HepG2 (cell line): ENCODE data around the gene PFN1. TPM values are rescaled to one million over a fixed set of nuclear protein-coding genes. Genes with fewer than 3 reads are reported as not detected.

Experiments used
- HDAC2 ChIP-seq: sonication (generic); formaldehyde crosslinking; IDR thresholded peaks from 2 replicates; pipeline ENCODE4 v1.4.0; 2020; ENCODE audit warnings: missing genetic modification reagents
- MEIS2 ChIP-seq: sonication (generic); formaldehyde crosslinking; IDR thresholded peaks from 2 replicates; pipeline ENCODE4 v1.9.0; 2021; ENCODE audit warnings: mild to moderate bottlenecking, missing genetic modification reagents
- MIXL1 ChIP-seq: IDR thresholded peaks from 2 replicates; pipeline ENCODE4 v1.6.1; 2016
- NCOR1 ChIP-seq: fragments of 200-600 bp; sonication (generic); IDR thresholded peaks from 2 replicates; pipeline ENCODE4 v1.7.0; 2017; ENCODE audit warnings: antibody characterized with exemption, low read length, borderline replicate concordance
- RBM22 ChIP-seq: fragments of 200-400 bp; formaldehyde crosslinking; optimal IDR thresholded peaks from 2 replicates; pipeline ENCODE3; 2017; ENCODE audit warnings: mild to moderate bottlenecking, low read length, moderate library complexity
- RELA ChIP-seq: sonication (generic); formaldehyde crosslinking; IDR thresholded peaks from 2 replicates; pipeline ENCODE4 v1.4.0; 2020; ENCODE audit warnings: missing genetic modification reagents
- SMARCE1 ChIP-seq: fragments of 450-650 bp; IDR thresholded peaks from 2 replicates; pipeline ENCODE4 v1.6.1; 2017; ENCODE audit warnings: borderline replicate concordance
- TEAD3 ChIP-seq: optimal IDR thresholded peaks from 2 replicates; pipeline ENCODE3; 2016; ENCODE audit warnings: borderline replicate concordance
- U2AF1 ChIP-seq: fragments of 200-400 bp; formaldehyde crosslinking; optimal IDR thresholded peaks from 2 replicates; pipeline ENCODE3; 2017; ENCODE audit warnings: mild to moderate bottlenecking, low read depth, low read length
- ZEB1 ChIP-seq: IDR thresholded peaks from 2 replicates; pipeline ENCODE4 v1.6.1; 2012; ENCODE audit warnings: mild to moderate bottlenecking, low read depth, inconsistent platforms; ENCODE audit not compliant: insufficient replicate concordance
- ZFX ChIP-seq: sonication (generic); formaldehyde crosslinking; IDR thresholded peaks from 2 replicates; pipeline ENCODE4 v1.4.0; 2020; ENCODE audit warnings: mild to moderate bottlenecking, low read depth, missing genetic modification reagents, moderate library complexity
- ZNF337 ChIP-seq: sonication (generic); formaldehyde crosslinking; IDR thresholded peaks from 2 replicates; pipeline ENCODE4 v1.5.1; 2020; ENCODE audit warnings: missing genetic modification reagents, low read depth, mild to moderate bottlenecking, borderline replicate concordance
- ZNF660 ChIP-seq: sonication (generic); formaldehyde crosslinking; IDR thresholded peaks from 2 replicates; pipeline ENCODE4 v1.5.1; 2020; ENCODE audit warnings: mild to moderate bottlenecking, low read depth, missing genetic modification reagents, borderline replicate concordance
- ZNF709 ChIP-seq: sonication (generic); formaldehyde crosslinking; IDR thresholded peaks from 2 replicates; pipeline ENCODE4 v1.5.0; 2020; ENCODE audit warnings: mild to moderate bottlenecking, missing genetic modification reagents
- polyA plus RNA-seq, 8 experiments: library from polyadenylated mRNA; depleted of rRNA in 3 of 8; stranded (reverse) in 7 of 8; unstranded in 1 of 8; fragments of >200 nt; fragmentation: Illumina TruSeq in 4 of 8; extraction: Trizol in 4 of 8; gene quantifications; 2 replicates each; pipeline versions ENCODE4 v1.2.1 to v1.2.3, GENCODE V29; 2011 to 2016; ENCODE audit warnings: low read depth in 4 of 8, missing spikeins in 1 of 8, mixed read lengths in 1 of 8; ENCODE audit not compliant: insufficient read depth in 1 of 8
- total RNA-seq, 5 experiments: library from RNA; depleted of rRNA; stranded (reverse); fragments of >200 nt; fragmentation: Illumina TruSeq; extraction: Trizol; gene quantifications; 2 replicates each; pipeline ENCODE4 v1.2.3, GENCODE V29; 2016; ENCODE audit warnings: low read depth in 1 of 5
- TF ChIP-seq, protein P1 (sequence below): sonication (generic); formaldehyde crosslinking; IDR thresholded peaks from 2 replicates; pipeline ENCODE4 v1.5.0; 2020; ENCODE audit warnings: missing genetic modification reagents
- TF ChIP-seq, protein P2 (sequence below): sonication (generic); formaldehyde crosslinking; IDR thresholded peaks from 2 replicates; pipeline ENCODE4 v1.4.0; 2020; ENCODE audit warnings: missing genetic modification reagents
- TF ChIP-seq, protein P3 (sequence below): sonication (generic); formaldehyde crosslinking; IDR thresholded peaks from 2 replicates; pipeline ENCODE4 v1.5.1; 2020; ENCODE audit warnings: missing genetic modification reagents, mild to moderate bottlenecking, borderline replicate concordance
- TF ChIP-seq, protein P4 (sequence below): sonication (generic); formaldehyde crosslinking; IDR thresholded peaks from 2 replicates; pipeline ENCODE4 v1.5.0; 2020; ENCODE audit warnings: missing genetic modification reagents, mild to moderate bottlenecking, borderline replicate concordance

Gene PFN1
- total and polyA plus RNA-seq, 2 of the 13 experiments (the other 11 are each of a cell fraction or from before 2014, with no cell fraction given): 494 to 613 TPM

DNA sequence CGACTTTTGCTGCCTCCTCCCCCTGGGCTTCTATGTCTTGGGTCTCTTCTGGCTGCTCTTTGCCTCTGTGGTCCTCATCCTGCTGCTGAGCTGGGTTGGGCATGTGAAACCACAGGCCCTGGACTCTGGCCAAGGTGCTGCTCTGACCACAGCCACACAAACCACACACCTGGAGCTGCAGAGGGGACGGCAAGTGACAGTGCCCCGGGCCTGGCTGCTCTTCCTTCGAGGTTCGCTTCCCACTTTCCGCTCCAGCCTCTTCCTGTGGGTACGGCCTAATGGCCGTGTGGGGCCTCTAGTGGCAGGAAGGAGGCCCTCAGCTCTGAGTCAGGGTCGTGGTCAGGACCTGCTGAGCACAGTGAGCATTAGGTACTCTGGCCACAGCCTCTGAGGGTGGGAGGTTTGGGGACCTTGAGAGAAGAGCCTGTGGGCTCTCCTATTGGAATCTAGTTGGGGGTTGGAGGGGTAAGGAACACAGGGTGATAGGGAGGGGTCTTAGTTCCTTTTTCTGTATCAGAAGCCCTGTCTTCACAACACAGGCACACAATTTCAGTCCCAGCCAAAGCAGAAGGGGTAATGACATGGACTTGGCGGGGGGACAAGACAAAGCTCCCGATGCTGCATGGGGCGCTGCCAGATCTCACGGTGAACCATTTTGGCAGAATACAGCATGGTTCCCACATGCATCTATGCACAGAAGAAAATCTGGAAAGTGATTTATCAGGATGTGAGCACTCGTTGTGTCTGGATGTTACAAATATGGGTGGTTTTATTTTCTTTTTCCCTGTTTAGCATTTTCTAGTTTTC lies 14.0 kb downstream of the PFN1 start (continued):
- peak; percentile 78 for TF ChIP-seq ZFX (CRISPR knock-in tag)
- TF ChIP-seq U2AF1: no peak
- TF ChIP-seq, protein P1, sequence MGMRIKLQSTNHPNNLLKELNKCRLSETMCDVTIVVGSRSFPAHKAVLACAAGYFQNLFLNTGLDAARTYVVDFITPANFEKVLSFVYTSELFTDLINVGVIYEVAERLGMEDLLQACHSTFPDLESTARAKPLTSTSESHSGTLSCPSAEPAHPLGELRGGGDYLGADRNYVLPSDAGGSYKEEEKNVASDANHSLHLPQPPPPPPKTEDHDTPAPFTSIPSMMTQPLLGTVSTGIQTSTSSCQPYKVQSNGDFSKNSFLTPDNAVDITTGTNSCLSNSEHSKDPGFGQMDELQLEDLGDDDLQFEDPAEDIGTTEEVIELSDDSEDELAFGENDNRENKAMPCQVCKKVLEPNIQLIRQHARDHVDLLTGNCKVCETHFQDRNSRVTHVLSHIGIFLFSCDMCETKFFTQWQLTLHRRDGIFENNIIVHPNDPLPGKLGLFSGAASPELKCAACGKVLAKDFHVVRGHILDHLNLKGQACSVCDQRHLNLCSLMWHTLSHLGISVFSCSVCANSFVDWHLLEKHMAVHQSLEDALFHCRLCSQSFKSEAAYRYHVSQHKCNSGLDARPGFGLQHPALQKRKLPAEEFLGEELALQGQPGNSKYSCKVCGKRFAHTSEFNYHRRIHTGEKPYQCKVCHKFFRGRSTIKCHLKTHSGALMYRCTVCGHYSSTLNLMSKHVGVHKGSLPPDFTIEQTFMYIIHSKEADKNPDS (CRISPR knock-in tag): no peak
- TF ChIP-seq, protein P2, sequence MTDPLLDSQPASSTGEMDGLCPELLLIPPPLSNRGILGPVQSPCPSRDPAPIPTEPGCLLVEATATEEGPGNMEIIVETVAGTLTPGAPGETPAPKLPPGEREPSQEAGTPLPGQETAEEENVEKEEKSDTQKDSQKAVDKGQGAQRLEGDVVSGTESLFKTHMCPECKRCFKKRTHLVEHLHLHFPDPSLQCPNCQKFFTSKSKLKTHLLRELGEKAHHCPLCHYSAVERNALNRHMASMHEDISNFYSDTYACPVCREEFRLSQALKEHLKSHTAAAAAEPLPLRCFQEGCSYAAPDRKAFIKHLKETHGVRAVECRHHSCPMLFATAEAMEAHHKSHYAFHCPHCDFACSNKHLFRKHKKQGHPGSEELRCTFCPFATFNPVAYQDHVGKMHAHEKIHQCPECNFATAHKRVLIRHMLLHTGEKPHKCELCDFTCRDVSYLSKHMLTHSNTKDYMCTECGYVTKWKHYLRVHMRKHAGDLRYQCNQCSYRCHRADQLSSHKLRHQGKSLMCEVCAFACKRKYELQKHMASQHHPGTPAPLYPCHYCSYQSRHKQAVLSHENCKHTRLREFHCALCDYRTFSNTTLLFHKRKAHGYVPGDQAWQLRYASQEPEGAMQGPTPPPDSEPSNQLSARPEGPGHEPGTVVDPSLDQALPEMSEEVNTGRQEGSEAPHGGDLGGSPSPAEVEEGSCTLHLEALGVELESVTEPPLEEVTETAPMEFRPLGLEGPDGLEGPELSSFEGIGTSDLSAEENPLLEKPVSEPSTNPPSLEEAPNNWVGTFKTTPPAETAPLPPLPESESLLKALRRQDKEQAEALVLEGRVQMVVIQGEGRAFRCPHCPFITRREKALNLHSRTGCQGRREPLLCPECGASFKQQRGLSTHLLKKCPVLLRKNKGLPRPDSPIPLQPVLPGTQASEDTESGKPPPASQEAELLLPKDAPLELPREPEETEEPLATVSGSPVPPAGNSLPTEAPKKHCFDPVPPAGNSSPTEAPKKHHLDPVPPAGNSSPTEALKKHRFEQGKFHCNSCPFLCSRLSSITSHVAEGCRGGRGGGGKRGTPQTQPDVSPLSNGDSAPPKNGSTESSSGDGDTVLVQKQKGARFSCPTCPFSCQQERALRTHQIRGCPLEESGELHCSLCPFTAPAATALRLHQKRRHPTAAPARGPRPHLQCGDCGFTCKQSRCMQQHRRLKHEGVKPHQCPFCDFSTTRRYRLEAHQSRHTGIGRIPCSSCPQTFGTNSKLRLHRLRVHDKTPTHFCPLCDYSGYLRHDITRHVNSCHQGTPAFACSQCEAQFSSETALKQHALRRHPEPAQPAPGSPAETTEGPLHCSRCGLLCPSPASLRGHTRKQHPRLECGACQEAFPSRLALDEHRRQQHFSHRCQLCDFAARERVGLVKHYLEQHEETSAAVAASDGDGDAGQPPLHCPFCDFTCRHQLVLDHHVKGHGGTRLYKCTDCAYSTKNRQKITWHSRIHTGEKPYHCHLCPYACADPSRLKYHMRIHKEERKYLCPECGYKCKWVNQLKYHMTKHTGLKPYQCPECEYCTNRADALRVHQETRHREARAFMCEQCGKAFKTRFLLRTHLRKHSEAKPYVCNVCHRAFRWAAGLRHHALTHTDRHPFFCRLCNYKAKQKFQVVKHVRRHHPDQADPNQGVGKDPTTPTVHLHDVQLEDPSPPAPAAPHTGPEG (CRISPR knock-in tag): no peak
- TF ChIP-seq MIXL1 (CRISPR knock-in tag): peak; percentile 51; the same call in 1 of the 2 replicates
- peak; percentile 39 for TF ChIP-seq RBM22
- TF ChIP-seq, protein P3, sequence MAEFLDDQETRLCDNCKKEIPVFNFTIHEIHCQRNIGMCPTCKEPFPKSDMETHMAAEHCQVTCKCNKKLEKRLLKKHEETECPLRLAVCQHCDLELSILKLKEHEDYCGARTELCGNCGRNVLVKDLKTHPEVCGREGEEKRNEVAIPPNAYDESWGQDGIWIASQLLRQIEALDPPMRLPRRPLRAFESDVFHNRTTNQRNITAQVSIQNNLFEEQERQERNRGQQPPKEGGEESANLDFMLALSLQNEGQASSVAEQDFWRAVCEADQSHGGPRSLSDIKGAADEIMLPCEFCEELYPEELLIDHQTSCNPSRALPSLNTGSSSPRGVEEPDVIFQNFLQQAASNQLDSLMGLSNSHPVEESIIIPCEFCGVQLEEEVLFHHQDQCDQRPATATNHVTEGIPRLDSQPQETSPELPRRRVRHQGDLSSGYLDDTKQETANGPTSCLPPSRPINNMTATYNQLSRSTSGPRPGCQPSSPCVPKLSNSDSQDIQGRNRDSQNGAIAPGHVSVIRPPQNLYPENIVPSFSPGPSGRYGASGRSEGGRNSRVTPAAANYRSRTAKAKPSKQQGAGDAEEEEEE (CRISPR knock-in tag): no peak
- TF ChIP-seq, protein P4, sequence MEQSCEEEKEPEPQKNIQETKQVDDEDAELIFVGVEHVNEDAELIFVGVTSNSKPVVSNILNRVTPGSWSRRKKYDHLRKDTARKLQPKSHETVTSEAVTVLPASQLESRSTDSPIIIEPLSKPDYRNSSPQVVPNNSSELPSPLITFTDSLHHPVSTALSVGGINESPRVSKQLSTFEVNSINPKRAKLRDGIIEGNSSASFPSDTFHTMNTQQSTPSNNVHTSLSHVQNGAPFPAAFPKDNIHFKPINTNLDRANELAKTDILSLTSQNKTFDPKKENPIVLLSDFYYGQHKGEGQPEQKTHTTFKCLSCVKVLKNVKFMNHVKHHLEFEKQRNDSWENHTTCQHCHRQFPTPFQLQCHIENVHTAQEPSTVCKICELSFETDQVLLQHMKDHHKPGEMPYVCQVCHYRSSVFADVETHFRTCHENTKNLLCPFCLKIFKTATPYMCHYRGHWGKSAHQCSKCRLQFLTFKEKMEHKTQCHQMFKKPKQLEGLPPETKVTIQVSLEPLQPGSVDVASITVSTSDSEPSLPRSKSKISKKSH (CRISPR knock-in tag): peak; percentile 76; the same call in 1 of the 2 replicates
- no peak; the same call in 1 of the 2 replicates for TF ChIP-seq HDAC2 (CRISPR knock-in tag)
- no peak for TF ChIP-seq ZNF337
- TF ChIP-seq RELA (CRISPR knock-in tag): no peak
- no peak for TF ChIP-seq MEIS2 (CRISPR knock-in tag)
- TF ChIP-seq ZNF660 (CRISPR knock-in tag): no peak
- TF ChIP-seq ZNF709 (CRISPR knock-in tag): no peak
- no peak for TF ChIP-seq NCOR1
- no peak for TF ChIP-seq ZEB1
- TF ChIP-seq SMARCE1: no peak
- TF ChIP-seq TEAD3 (CRISPR knock-in tag): peak; percentile 48
